DMS53 (cell line): ENCODE data around the gene HMGCLL1.

Experiments used
- DNase-seq: peaks from one replicate; lab custom pipeline; 2025; lab: John Stamatoyannopoulos, UW

The HMGCLL1 gene

DNA sequence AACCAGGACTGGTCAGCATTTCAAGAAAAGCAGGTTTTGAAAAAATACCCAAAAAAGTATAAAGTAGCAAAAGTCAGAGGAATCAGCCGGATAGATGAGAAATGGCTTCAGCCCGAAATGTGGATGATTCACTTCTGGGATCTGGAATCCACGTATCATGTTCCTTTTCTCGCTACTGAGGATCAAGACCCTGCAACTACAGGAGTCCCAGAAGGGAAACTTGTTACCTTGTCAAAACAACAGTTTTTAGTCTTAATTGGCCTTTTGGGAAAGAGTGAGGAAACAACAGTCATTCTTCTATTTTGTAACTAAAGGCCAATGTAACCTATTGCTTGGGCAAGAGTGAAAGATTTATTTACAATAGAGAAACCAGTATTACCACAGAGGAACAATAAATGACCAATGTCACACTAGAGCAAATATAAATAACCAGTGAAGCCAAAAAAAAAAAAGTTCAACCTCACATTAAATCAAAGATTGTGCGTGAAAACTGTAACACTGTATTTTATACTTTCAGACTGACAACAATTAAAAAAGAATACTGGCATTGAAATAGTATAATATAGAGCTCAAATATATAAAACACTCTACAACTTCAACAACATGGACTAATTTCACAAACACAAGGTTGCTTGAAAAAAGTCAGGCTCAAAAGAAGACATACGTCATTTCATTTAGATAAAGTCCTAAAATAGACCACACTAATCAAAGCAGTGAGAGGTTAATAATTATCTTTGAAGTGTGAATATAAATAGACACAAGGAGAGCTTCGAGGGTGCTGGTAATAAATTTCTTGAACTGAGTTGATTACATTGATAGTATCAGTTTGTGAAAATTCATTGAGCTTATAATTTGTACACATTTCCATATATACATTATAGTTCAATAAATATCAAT, 135.5 kb downstream of the HMGCLL1 start:
- DNase-seq: peak; percentile 60

DNA sequence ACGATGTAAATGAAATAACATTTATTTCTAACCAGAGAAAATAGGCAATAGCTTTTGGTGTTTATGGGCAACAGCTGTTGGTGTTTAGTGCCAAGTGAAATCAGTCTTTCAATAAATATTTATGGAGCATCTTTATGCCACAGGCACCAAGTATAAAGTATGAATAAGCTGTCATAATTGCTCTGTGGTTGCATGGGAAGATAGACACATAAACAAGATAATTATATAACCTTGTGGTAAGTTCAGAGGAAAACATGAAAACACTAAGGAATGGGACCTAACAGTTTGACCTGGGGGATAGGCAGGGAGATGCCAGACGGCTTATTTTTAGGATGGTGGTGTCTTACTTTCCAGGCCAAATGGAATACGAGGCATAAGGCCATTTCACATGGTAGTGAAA, 140.8 kb downstream of the HMGCLL1 start:
- DNase-seq: no peak

DNA sequence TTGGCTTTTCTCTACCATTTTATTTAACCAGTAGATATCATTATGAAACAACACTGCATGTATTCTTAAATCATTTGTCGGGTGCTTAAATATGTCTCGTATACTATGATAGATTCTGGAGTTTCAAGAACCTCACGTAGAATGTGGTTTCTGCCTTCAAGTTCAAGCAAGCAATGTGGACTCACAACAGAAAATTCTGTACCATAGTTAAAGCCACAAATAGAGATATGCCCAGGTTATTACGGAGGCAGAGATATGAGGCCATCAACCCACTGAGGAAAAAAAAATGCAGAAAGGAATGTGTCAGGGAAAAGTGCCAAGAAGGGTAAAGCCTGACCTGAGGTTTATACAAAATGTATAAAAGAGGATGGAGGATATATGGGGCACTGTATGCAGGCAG, 141.9 kb downstream of the HMGCLL1 start:
- DNase-seq: no peak

DNA sequence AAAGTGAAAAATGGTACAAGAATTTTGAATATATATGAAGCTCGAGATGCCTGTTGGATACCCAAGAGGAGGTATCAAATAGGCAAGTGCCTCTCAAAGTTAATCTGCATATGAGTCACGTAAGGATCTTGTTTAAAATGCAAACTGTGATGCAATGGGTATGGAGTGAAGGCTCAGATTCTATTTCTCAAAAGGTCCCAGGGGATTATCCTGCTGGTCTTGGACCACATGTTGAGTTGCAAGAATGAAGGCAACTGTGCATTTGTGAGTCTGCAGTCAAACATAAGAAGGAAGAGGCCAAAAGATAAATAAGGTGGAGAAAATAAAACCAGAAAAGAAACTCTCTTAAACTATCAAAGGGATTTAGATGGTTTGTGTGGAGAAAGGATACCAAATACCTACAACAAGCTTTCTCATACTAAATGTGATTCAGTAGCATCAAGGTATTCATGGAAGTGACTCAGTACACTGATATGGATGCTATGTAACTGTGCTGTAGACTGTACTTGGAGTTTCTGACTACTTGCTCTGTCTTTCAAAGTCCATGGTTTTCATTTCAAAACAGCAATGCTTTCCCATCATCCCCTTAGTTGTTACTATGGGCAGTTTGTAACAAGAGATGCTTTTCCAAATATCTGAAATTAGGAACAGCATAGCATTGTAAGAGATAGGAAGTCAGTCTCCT, 145.4 kb downstream of the HMGCLL1 start:
- DNase-seq: peak; percentile 42

DNA sequence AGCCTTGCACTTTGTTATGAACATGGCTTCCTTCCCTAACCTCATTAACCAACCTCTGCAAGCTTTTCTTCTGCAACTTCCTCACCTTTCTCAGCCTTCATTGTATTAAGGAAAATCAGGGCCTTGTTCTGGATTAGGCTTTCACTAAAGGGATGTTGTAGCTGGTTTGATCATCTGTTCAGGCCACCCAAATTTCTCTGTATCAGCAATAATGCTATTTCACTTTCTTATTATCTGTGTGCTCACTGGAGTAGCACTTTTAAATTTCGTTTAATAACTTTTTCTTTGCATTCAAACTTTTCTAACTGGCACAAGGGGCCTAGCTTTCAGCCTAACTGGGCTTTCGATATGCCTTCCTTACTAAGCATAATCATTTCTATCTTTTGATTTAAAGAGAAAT, 155.1 kb downstream of the HMGCLL1 start:
- DNase-seq: no peak

DNA sequence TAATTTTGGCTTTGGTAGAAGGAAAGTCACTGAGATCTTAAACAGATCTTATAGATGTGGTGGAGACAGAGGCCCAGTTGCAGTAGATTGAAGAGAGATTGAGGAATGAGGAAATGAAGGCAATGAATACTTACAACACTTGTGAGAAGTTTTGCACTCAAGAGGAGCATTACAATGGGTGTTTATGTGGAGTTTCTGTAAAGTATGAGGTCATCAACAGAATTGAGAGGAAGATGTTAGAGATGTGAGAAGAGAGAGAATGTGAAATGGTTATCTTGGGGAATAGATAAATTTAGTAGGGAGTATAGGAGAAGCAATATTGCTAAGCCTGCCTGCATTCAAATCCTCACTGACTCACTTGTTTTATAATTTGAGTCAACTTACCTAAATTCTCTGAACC, 168.3 kb downstream of the HMGCLL1 start:
- DNase-seq: peak; percentile 4

DNA sequence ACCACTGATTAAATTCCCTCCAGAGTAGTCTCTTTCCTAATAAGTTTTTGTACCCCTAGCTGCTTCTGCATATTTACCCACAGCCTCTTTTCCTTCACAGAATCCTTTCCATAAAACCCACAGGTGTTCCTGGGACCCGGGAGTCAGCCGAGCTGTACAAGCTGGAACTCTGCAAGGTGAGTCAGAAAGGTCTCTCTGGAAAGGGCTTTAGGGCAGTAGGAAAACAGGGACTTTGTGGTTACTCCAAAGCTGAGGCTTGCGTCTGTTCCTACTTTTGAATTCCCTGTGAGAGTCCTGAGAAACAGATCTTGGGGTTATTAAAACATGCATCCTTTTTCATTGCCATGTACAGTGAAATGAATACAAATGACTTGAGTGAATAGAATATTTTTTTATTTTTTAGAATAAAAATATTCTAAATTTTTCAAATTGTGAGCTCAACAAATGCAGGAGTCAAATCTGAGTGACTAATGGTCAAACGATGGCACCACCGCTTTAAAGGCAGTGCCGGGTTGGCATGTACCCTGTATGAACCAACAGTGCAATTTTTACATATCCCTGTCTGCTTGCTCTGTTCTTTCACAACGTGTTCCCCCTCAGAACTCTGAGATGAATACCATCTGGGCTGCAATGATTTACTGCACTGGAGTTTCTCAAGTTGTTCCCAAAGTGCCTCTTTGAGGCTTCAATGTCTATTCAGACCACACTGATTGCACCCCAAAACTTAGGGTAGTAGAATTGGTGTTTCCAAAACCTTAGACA, 173.3 kb downstream of the HMGCLL1 start:
- DNase-seq: no peak

DNA sequence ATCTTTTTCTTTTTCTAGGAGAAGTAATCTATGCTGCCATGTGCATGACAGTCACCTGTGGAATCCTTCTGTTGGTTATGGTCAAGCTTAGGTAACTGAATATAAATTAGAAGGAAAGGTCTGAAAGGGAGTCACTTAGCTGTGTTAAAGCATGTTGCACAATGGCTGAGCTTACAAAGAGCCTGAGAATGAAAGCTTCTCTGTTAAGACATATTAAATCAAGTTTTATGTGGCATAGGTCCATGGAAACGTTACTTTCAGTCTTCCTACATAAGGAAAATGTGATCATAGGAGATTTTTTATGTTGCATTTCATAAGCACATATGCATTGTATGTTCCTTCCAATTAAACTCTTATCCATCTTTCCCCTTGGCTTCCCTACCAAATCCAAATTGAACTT, 179.6 kb downstream of the HMGCLL1 start:
- no peak for DNase-seq

DNA sequence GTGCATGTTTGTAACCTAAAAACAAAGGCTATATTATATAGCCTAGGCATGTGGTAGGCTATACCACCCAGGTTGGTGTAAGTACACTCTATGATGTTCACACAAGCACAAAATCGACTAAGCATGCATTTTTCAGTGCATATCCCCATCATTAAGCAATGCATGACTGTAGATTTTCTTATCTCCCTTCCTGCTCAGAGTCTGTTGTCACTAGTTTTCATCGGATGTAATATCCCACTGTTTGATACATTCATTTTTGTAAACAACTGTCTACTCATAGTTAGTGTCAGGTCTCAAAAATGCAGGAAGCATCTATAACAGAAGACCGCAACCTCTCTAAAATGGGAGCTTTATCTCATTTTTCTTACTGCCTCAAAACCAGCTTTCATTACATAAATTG, 181.0 kb downstream of the HMGCLL1 start:
- DNase-seq: no peak

DNA sequence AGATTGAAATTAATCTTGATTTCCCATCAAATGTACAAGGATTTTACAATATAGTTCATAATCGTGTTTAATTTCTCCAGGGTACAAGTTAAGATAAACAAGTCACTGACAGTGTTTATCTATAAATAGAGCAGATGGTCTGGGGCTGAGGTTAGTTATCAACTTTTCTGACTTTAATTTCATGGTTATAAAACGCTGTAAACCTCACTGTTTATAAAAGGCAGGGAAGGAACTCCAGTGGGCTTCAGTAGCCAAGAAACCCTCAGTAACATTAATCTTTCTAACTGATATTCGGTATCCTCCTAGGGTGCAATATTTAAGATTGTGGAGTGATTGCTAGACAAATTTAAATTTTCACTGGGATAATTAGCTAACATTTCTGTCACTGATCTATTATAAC, 183.1 kb downstream of the HMGCLL1 start:
- no peak for DNase-seq

DNA sequence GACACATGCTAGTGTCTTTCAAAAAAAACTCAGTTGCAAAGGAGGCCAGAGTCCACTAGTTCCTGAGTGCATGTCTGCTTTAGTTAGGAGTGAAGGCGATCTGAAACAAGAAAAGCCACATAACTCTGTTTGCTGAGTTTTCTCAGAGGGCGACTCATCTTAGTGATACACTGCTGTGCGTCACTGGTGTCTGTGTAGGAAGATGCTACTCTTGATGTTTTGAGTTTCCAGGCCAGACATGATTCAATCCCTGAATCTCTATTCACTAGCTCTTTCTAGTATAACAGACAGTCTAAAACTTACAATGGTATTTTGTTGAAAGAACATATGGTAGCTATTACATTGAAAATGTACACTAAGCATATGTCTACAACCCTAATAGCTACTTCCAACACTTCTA, 190.8 kb downstream of the HMGCLL1 start:
- DNase-seq: no peak
